BLaER1 treated with 17β-estradiol and CSF1 and Interleukin-3, amounts not matched to agents 10 nM and 100 nM (cell line): ENCODE data around the gene OSBPL9.

Experiments
- H3K27ac ChIP-seq, 11 experiments: shearing (Covaris generic); formaldehyde crosslinking; 2 replicates each; pipeline ENCODE4 v1.8.1; 2022
- H3K27me3 ChIP-seq, 11 experiments: shearing (Covaris generic); formaldehyde crosslinking; 2 replicates each; pipeline ENCODE4 v1.8.1; 2022
- H3K36me3 ChIP-seq, 11 experiments: shearing (Covaris generic); formaldehyde crosslinking; 2 replicates each; pipeline ENCODE4 v1.8.1; 2022
- H3K4me1 ChIP-seq, 10 experiments: shearing (Covaris generic); formaldehyde crosslinking; 2 replicates each; pipeline ENCODE4 v1.8.1; 2022
- H3K4me2 ChIP-seq, 11 experiments: shearing (Covaris generic); formaldehyde crosslinking; 2 replicates each; pipeline ENCODE4 v1.8.1; 2022
- H3K4me3 ChIP-seq, 10 experiments: shearing (Covaris generic); formaldehyde crosslinking; 2 replicates each; pipeline ENCODE4 v1.8.1; 2022
- H3K9ac ChIP-seq, 11 experiments: shearing (Covaris generic); formaldehyde crosslinking; 2 replicates each; pipeline ENCODE4 v1.8.1; 2022
- H3K9me3 ChIP-seq, 11 experiments: shearing (Covaris generic); formaldehyde crosslinking; replicated peaks in 1 of 11; 2 replicates each; pipeline ENCODE4 v1.8.1; 2022
- H4K20me1 ChIP-seq, 11 experiments: shearing (Covaris generic); formaldehyde crosslinking; 2 replicates each; pipeline ENCODE4 v1.8.1; 2022
- Cebpa-rat ChIP-seq, 11 experiments: shearing (Covaris generic); IDR thresholded peaks; 2 replicates each; pipeline ENCODE4 v1.8.1; 2022

OSBPL9 gene

GRCh38 chr1:51733793-51734522 is 117.1 kb downstream of the OSBPL9 start:
- no peak for TF ChIP-seq Cebpa-rat (IDR thresholded peaks at IDR 0.05)
- peaks cover 12 to 79% (median 43%) of the 10 kb centered on the region in 11 experiments; a peak in 19 of 22 replicates for H4K20me1 ChIP-seq
- no peaks in the 10 kb centered on the region for H3K9me3 ChIP-seq
- no peak overlapping the region for H3K27ac ChIP-seq
- no peak overlapping the region for H3K9ac ChIP-seq
- no peaks in the 10 kb centered on the region for H3K27me3 ChIP-seq
- peaks cover 22 to 59% (median 44%) of the 10 kb centered on the region in 10 experiments for H3K4me1 ChIP-seq
- no peak overlapping the region; a peak in 1 of 22 replicates for H3K4me2 ChIP-seq
- 0 out of 22 replicates have a peak, but pooled peaks cover 0 to 4% (median 0%) of the 10 kb centered on the region in 11 experiments for H3K36me3 ChIP-seq
- no peak overlapping the region for H3K4me3 ChIP-seq

GRCh38 chr1:51734896-51735745 is 118.2 kb downstream of the OSBPL9 start:
- Histone ChIP-seq H3K9ac (no peak overlapping the region), H3K9me3 (no peaks in the 10 kb centered on the region), H3K4me3 (no peak overlapping the region), H3K27ac (no peak overlapping the region), H3K27me3 (no peaks in the 10 kb centered on the region), H3K36me3 (0 out of 22 replicates have a peak, but pooled peaks cover 0 to 4% (median 0%) of the 10 kb centered on the region in 11 experiments), H3K4me1 (peaks cover 21 to 58% (median 42%) of the 10 kb centered on the region in 10 experiments), H4K20me1 (peaks cover 19 to 90% (median 44%) of the 10 kb centered on the region in 11 experiments; a peak in 19 of 22 replicates), H3K4me2 (peak overlapping the region in 9 of 11 experiments; percentile 1 to 36 (median 26); a peak in 8 of 22 replicates)
- no peak for TF ChIP-seq Cebpa-rat (IDR thresholded peaks at IDR 0.05)

GRCh38 chr1:51735746-51736254 is 118.9 kb downstream of the OSBPL9 start:
- Histone ChIP-seq H3K27ac (no peak overlapping the region), H3K9me3 (no peaks in the 10 kb centered on the region), H3K4me2 (no peak overlapping the region; a peak in 1 of 22 replicates), H3K36me3 (0 out of 22 replicates have a peak, but pooled peaks cover 0 to 4% (median 0%) of the 10 kb centered on the region in 11 experiments), H3K4me3 (no peak overlapping the region), H3K27me3 (no peaks in the 10 kb centered on the region), H3K4me1 (peaks cover 21 to 52% (median 40%) of the 10 kb centered on the region in 10 experiments), H4K20me1 (peaks cover 19 to 92% (median 43%) of the 10 kb centered on the region in 11 experiments; a peak in 19 of 22 replicates), H3K9ac (no peak overlapping the region)
- no peak for TF ChIP-seq Cebpa-rat (IDR thresholded peaks at IDR 0.05)

GRCh38 chr1:51736702-51737101 is 119.8 kb downstream of the OSBPL9 start:
- TF ChIP-seq Cebpa-rat (IDR thresholded peaks at IDR 0.05), result no peak
- H4K20me1 ChIP-seq, result peaks cover 19 to 94% (median 38%) of the 10 kb centered on the region in 11 experiments; a peak in 19 of 22 replicates
- peaks cover 0 to 4% (median under 1%) of the 10 kb centered on the region in 11 experiments; a peak in 6 of 22 replicates for H3K36me3 ChIP-seq
- no peaks in the 10 kb centered on the region for H3K27me3 ChIP-seq
- no peak overlapping the region for H3K27ac ChIP-seq
- no peaks in the 10 kb centered on the region for H3K9me3 ChIP-seq
- H3K4me1 ChIP-seq, result peaks cover 12 to 43% (median 33%) of the 10 kb centered on the region in 10 experiments; a peak in 19 of 20 replicates
- H3K4me3 ChIP-seq, result no peak overlapping the region
- no peak overlapping the region for H3K9ac ChIP-seq
- H3K4me2 ChIP-seq, result peak overlapping the region in 7 of 11 experiments; percentile 2 to 35 (median 19); a peak in 8 of 22 replicates

DNA sequence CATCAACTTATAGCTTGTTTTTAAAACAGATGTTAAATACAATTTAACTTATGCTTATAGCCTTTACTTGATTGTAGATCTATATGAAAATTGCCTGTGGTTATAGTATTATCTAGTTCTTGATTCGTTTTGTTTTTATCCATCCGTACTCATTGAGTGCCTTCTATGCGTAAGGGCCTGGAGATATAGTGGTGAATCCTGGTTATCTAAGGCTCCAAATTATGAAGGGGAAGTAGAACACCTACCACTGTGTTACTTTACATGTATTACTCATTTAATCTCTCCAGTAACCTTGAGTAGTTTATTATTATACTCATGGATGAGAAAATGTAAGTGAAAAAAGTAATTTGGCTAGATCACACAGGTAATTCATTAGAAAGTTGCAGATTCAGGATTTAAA is 121.8 kb downstream of the OSBPL9 start:
- Histone ChIP-seq H3K27ac (no peak overlapping the region), H3K4me2 (no peak overlapping the region), H3K9me3 (no peaks in the 10 kb centered on the region), H3K27me3 (no peaks in the 10 kb centered on the region), H3K36me3 (peaks cover 0 to 12% (median 8%) of the 10 kb centered on the region in 11 experiments; a peak in 11 of 22 replicates), H3K9ac (no peak overlapping the region), H4K20me1 (peaks cover 12 to 89% (median 25%) of the 10 kb centered on the region in 11 experiments; a peak in 19 of 22 replicates), H3K4me3 (no peak overlapping the region), H3K4me1 (peaks cover 6 to 30% (median 18%) of the 10 kb centered on the region in 10 experiments; a peak in 17 of 20 replicates)
- no peak for TF ChIP-seq Cebpa-rat (IDR thresholded peaks at IDR 0.05)

- H3K4me2 ChIP-seq, result no peak overlapping the region; a peak in 1 of 22 replicates
- H3K9me3 ChIP-seq, result no peaks in the 10 kb centered on the region
- no peak overlapping the region for H3K27ac ChIP-seq
- no peaks in the 10 kb centered on the region for H3K27me3 ChIP-seq
- no peak for TF ChIP-seq Cebpa-rat (IDR thresholded peaks at IDR 0.05)
- H4K20me1 ChIP-seq, result peaks cover 0 to 82% (median 14%) of the 10 kb centered on the region in 11 experiments; a peak in 16 of 22 replicates
- no peak overlapping the region for H3K4me3 ChIP-seq
- peaks cover 0 to 23% (median 12%) of the 10 kb centered on the region in 10 experiments; a peak in 15 of 20 replicates for H3K4me1 ChIP-seq
- no peak overlapping the region for H3K9ac ChIP-seq
- peaks cover 0 to 12% (median 8%) of the 10 kb centered on the region in 11 experiments; a peak in 12 of 22 replicates for H3K36me3 ChIP-seq
Measured at GRCh38 chr1:51740652-51741051, 123.8 kb downstream of the OSBPL9 start.

DNA sequence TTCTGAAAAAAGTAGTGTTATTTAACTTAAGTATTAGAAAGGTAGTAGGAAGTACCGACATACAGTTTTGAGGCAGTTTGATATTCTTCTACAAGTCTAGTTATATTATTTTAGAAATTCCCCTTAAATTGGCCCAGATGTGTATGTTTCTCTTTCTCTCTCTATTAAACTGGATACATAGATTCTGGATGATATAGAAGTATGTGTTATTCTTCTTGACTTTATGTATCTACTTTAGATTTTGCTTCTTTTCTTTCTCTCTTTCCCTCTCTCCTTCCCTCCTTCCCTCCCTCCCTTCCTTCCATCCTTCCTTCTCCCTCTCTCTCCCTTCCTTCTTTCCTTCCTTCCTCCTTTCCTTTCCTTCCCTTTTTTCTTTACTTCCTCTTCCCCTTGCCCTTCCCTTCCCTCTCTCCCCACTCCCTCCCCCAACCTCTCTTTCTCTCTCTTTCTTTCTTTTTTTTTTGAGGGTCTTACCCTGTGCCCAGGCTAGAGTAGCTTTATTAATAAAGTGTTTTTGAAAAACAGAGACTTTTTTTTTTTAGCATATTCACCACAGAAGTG is 124.3 kb downstream of the OSBPL9 start:
- H3K4me1 ChIP-seq, result peaks cover 0 to 23% (median 12%) of the 10 kb centered on the region in 10 experiments; a peak in 15 of 20 replicates
- no peak overlapping the region for H3K9ac ChIP-seq
- TF ChIP-seq Cebpa-rat (IDR thresholded peaks at IDR 0.05), result no peak
- no peak overlapping the region for H3K4me3 ChIP-seq
- no peaks in the 10 kb centered on the region for H3K27me3 ChIP-seq
- H3K27ac ChIP-seq, result no peak overlapping the region
- H3K36me3 ChIP-seq, result peaks cover 4 to 17% (median 10%) of the 10 kb centered on the region in 11 experiments; a peak in 14 of 22 replicates
- H3K9me3 ChIP-seq, result no peaks in the 10 kb centered on the region
- peaks cover 0 to 77% (median 14%) of the 10 kb centered on the region in 11 experiments; a peak in 17 of 22 replicates for H4K20me1 ChIP-seq
- no peak overlapping the region; a peak in 1 of 22 replicates for H3K4me2 ChIP-seq
